Astrocyte (in vitro differentiated cells and primary cell): ENCODE results near the gene ADAMTS17. TPM values are rescaled to one million over a fixed set of nuclear protein-coding genes. Genes with fewer than 3 reads are reported as not detected.

ENCODE experiments used
- DNase-seq: peaks from one replicate; pipeline ENCODE4 v3.0.0-alpha.2; 2010; ENCODE audit warnings: low read depth
- FAIRE-seq: peaks from 2 replicates; lab custom pipeline; 2011; peaks lifted over from hg19 to GRCh38; lab: Jason Lieb, UNC
- H2AFZ ChIP-seq: 2 replicates; pipeline ENCODE4 v1.6.0; 2012; ENCODE audit warnings: low read depth, low read length, inconsistent platforms
- H3K27ac ChIP-seq: 2 replicates; pipeline ENCODE4 v1.5.1; 2011; ENCODE audit warnings: low read depth, low read length, inconsistent platforms
- H3K27me3 ChIP-seq: 2 replicates; pipeline ENCODE4 v1.6.0; 2011; ENCODE audit warnings: low read length, inconsistent platforms; ENCODE audit not compliant: insufficient read depth
- H3K36me3 ChIP-seq: 2 replicates; pipeline ENCODE4 v1.5.1; 2011; ENCODE audit warnings: low read length, inconsistent platforms; ENCODE audit not compliant: insufficient read depth
- H3K4me1 ChIP-seq: 2 replicates; pipeline ENCODE4 v1.5.1; 2011; ENCODE audit warnings: low read length, inconsistent platforms; ENCODE audit not compliant: insufficient read depth
- H3K4me2 ChIP-seq: 2 replicates; pipeline ENCODE4 v1.6.0; 2012; ENCODE audit warnings: low read length, inconsistent platforms
- H3K4me3 ChIP-seq: 2 replicates; pipeline ENCODE4 v1.5.1; 2011; ENCODE audit warnings: low read depth, mild to moderate bottlenecking, low read length, inconsistent platforms; ENCODE audit not compliant: insufficient read depth
- H3K79me2 ChIP-seq: 2 replicates; pipeline ENCODE4 v1.6.0; 2012; ENCODE audit warnings: mild to moderate bottlenecking, low read length, inconsistent platforms; ENCODE audit not compliant: insufficient read depth
- H3K9ac ChIP-seq: 2 replicates; pipeline ENCODE4 v1.6.0; 2012; ENCODE audit warnings: mild to moderate bottlenecking, low read length, inconsistent platforms
- H3K9me3 ChIP-seq: 2 replicates; pipeline ENCODE4 v1.5.1; 2012; ENCODE audit warnings: low read depth, mild to moderate bottlenecking, low read length, inconsistent platforms; ENCODE audit not compliant: insufficient read depth
- H4K20me1 ChIP-seq: 2 replicates; pipeline ENCODE4 v1.6.0; 2012; ENCODE audit warnings: low read length, inconsistent platforms; ENCODE audit not compliant: insufficient read depth
- H3K27ac Mint-ChIP-seq: one replicate; pipeline ENCODE4 v1.8.0; 2021; ENCODE audit warnings: mild to moderate bottlenecking, mixed read lengths; ENCODE audit not compliant: unreplicated experiment
- H3K27me3 Mint-ChIP-seq: one replicate; pipeline ENCODE4 v1.8.0; 2021; ENCODE audit warnings: low read depth, mixed read lengths; ENCODE audit not compliant: unreplicated experiment
- H3K36me3 Mint-ChIP-seq: one replicate; pipeline ENCODE4 v1.8.0; 2021; ENCODE audit warnings: low read depth, mixed read lengths; ENCODE audit not compliant: unreplicated experiment
- H3K4me1 Mint-ChIP-seq: one replicate; pipeline ENCODE4 v1.8.0; 2021; ENCODE audit warnings: low read depth, mixed read lengths; ENCODE audit not compliant: unreplicated experiment
- H3K4me3 Mint-ChIP-seq: one replicate; pipeline ENCODE4 v1.8.0; 2021; ENCODE audit warnings: mild to moderate bottlenecking, moderate library complexity, mixed read lengths; ENCODE audit not compliant: unreplicated experiment
- H3K9me3 Mint-ChIP-seq: one replicate; pipeline ENCODE4 v1.8.0; 2021; ENCODE audit warnings: mild to moderate bottlenecking, mixed read lengths; ENCODE audit not compliant: unreplicated experiment
- EZH2 ChIP-seq: IDR thresholded peaks from 2 replicates; pipeline ENCODE4 v1.6.1; 2012; ENCODE audit warnings: mild to moderate bottlenecking, low read length, inconsistent platforms; ENCODE audit not compliant: insufficient read depth
- total RNA-seq: library from RNA; stranded (reverse); gene quantifications from 2 replicates; pipeline ENCODE4 v1.2.1, GENCODE V29; 2021
- TF ChIP-seq, protein P1 (sequence below): IDR thresholded peaks from 2 replicates; pipeline ENCODE4 v1.5.1; 2011; ENCODE audit warnings: low read depth, mild to moderate bottlenecking, inconsistent platforms, low read length, moderate library complexity; ENCODE audit not compliant: insufficient read depth

Gene ADAMTS17
- total RNA-seq, 1 donor from 2014 or later: 0.27 TPM

DNA sequence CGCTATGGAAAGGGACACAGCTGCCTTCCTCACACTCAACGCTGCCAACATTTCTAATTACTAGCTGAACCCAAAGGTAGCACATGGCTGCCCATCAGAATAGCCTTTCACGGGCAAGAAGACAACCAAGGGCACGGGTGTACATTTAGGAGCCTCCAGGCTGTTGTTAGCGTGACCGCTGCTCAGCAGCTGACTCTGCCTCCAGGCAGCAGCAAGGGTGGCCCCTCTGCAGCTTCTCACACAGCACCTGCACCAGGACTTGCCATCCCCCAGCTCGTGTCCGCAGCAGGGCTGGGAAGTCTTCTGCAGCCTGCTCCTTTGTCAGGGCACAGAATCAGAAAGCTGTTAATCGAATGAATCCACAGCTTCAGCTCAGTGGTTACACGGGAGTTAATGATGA, 146.8 kb downstream of the ADAMTS17 start:
- DNase-seq (no peak), FAIRE-seq (no peak)
- H3K27me3 ChIP-seq: peaks cover 22% of the 10 kb centered on the region
- H3K4me3 ChIP-seq: no peak overlapping the region
- Mint-ChIP-seq H3K27me3 (peaks cover 61% of the 10 kb centered on the region), H3K4me1 (peaks cover 2% of the 10 kb centered on the region), H3K27ac (no peak overlapping the region), H3K9me3 (peaks cover 6% of the 10 kb centered on the region), H3K4me3 (no peak overlapping the region), H3K36me3 (no peaks in the 10 kb centered on the region)
- no peaks in the 10 kb centered on the region for H3K4me1 ChIP-seq
- no peaks in the 10 kb centered on the region for H3K79me2 ChIP-seq
- H3K27ac ChIP-seq: no peak overlapping the region
- no peak overlapping the region for H3K9ac ChIP-seq
- H4K20me1 ChIP-seq: no peaks in the 10 kb centered on the region
- no peak for TF ChIP-seq EZH2
- TF ChIP-seq, protein P1, sequence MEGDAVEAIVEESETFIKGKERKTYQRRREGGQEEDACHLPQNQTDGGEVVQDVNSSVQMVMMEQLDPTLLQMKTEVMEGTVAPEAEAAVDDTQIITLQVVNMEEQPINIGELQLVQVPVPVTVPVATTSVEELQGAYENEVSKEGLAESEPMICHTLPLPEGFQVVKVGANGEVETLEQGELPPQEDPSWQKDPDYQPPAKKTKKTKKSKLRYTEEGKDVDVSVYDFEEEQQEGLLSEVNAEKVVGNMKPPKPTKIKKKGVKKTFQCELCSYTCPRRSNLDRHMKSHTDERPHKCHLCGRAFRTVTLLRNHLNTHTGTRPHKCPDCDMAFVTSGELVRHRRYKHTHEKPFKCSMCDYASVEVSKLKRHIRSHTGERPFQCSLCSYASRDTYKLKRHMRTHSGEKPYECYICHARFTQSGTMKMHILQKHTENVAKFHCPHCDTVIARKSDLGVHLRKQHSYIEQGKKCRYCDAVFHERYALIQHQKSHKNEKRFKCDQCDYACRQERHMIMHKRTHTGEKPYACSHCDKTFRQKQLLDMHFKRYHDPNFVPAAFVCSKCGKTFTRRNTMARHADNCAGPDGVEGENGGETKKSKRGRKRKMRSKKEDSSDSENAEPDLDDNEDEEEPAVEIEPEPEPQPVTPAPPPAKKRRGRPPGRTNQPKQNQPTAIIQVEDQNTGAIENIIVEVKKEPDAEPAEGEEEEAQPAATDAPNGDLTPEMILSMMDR: no peak
- no peak overlapping the region for H2AFZ ChIP-seq
- H3K9me3 ChIP-seq: no peaks in the 10 kb centered on the region
- no peaks in the 10 kb centered on the region for H3K36me3 ChIP-seq
- no peak overlapping the region for H3K4me2 ChIP-seq

- H3K36me3 Mint-ChIP-seq: no peaks in the 10 kb centered on the region
Measured at GRCh38 chr15:100193277-100193860, 148.4 kb downstream of the ADAMTS17 start.

More at GRCh38 chr15:100193277-100193860, 148.4 kb downstream of the ADAMTS17 start:
- TF ChIP-seq, protein P1: no peak
- TF ChIP-seq EZH2: no peak
- Mint-ChIP-seq H3K4me1 (peaks cover 2% of the 10 kb centered on the region), H3K4me3 (no peak overlapping the region), H3K9me3 (peaks cover 2% of the 10 kb centered on the region), H3K27ac (no peak overlapping the region), H3K27me3 (peaks cover 62% of the 10 kb centered on the region)
- no peak overlapping the region for H3K9ac ChIP-seq
- H3K9me3 ChIP-seq: no peaks in the 10 kb centered on the region
- FAIRE-seq: no peak
- no peaks in the 10 kb centered on the region for H4K20me1 ChIP-seq
- H3K27me3 ChIP-seq: peaks cover 17% of the 10 kb centered on the region
- H3K36me3 ChIP-seq: no peaks in the 10 kb centered on the region
- DNase-seq: no peak
- H3K27ac ChIP-seq: no peak overlapping the region
- no peaks in the 10 kb centered on the region for H3K4me1 ChIP-seq
- no peak overlapping the region for H3K4me3 ChIP-seq
- no peak overlapping the region for H3K4me2 ChIP-seq
- no peaks in the 10 kb centered on the region for H3K79me2 ChIP-seq
- H2AFZ ChIP-seq: no peak overlapping the region
